OCI-M2 (cell line): ENCODE data around the gene SLC48A1.

Experiments
- DNase-seq: peaks from one replicate; lab custom pipeline; 2025; ENCODE audit not compliant: unreplicated experiment; lab: John Stamatoyannopoulos, UW

The SLC48A1 gene

GRCh38 chr12:47821346-47821706 lies 48.3 kb downstream of the SLC48A1 start:
- no peak for DNase-seq

- no peak for DNase-seq
These were observed 49.4 kb downstream of the SLC48A1 start for GRCh38 chr12:47822401-47822800.

- DNase-seq, result no peak
These were observed 49.8 kb downstream of the SLC48A1 start for GRCh38 chr12:47822863-47823262.

GRCh38 chr12:47823422-47824086 lies 50.5 kb downstream of the SLC48A1 start:
- no peak for DNase-seq

- no peak for DNase-seq
These were observed 51.2 kb downstream of the SLC48A1 start for GRCh38 chr12:47824198-47824597.

GRCh38 chr12:47824635-47825034 lies 51.6 kb downstream of the SLC48A1 start:
- DNase-seq, result no peak

GRCh38 chr12:47825173-47825639 lies 52.2 kb downstream of the SLC48A1 start:
- DNase-seq, result no peak

GRCh38 chr12:47828008-47828975 lies 55.3 kb downstream of the SLC48A1 start:
- no peak for DNase-seq

- DNase-seq, result peak; percentile 54
These were observed 56.0 kb downstream of the SLC48A1 start for GRCh38 chr12:47828976-47829482.

GRCh38 chr12:47829584-47829983 lies 56.5 kb downstream of the SLC48A1 start:
- no peak for DNase-seq
